Endometrial microvascular endothelial cells (primary cell): ENCODE results near the gene ARHGAP6. TPM values are rescaled to one million over a fixed set of nuclear protein-coding genes. Genes with fewer than 3 reads are reported as not detected.

Experiments used
- in situ Hi-C: cut with HindIII; loops from 2 replicates; pipeline ENCODE4 v1.10.0; 2017; ENCODE audit warnings: low sequenced_read_pairs, low pct_unique_long_range_greater_than_20kb; ENCODE audit errors: inconsistent ontology term
- total RNA-seq: library from RNA; depleted of rRNA; stranded (reverse); fragments of >200 nt; gene quantifications from one replicate; pipeline ENCODE4 v1.2.3, GENCODE V29; 2015; ENCODE audit errors: inconsistent ontology term

ARHGAP6 gene
- total RNA-seq, 1 donor from 2014 or later: 1.4 TPM

DNA sequence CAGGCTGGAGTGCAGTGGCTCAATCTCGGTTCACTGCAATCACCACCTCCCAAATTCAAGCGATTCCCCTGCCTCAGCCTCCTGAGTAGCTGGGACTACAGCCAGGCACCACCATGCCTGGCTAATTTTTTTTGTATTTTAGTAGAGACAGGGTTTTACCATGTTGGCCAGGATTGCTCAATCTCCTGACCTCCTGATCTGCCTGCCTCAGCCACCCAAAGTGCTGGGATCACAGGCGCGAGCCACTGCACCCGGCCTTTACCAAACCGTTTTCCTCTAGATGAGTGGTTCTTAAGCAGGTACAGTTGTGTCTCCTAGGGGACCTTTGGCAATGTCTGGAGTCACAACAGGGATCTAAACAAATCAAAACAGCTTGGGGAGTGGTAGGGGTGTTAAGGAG, 360.9 kb downstream of the ARHGAP6 start:
- in situ Hi-C loops: no loop called here

GRCh38 chrX:11298600-11298999, 367.1 kb downstream of the ARHGAP6 start:
- in situ Hi-C loops: no loop called here

- in situ Hi-C loops: no loop called here
Observed at GRCh38 chrX:11296051-11296450, 369.7 kb downstream of the ARHGAP6 start.

- in situ Hi-C loops: no loop called here
Observed at GRCh38 chrX:11293113-11293512, 372.6 kb downstream of the ARHGAP6 start, which contains the start of gene AMELX. Gene AMELX (plus strand): TSS chrX:11293413. CDS start chrX:11294789, 1,376 bp downstream.

GRCh38 chrX:11290416-11291102, 375.2 kb downstream of the ARHGAP6 start:
- in situ Hi-C loops: no loop called here

DNA sequence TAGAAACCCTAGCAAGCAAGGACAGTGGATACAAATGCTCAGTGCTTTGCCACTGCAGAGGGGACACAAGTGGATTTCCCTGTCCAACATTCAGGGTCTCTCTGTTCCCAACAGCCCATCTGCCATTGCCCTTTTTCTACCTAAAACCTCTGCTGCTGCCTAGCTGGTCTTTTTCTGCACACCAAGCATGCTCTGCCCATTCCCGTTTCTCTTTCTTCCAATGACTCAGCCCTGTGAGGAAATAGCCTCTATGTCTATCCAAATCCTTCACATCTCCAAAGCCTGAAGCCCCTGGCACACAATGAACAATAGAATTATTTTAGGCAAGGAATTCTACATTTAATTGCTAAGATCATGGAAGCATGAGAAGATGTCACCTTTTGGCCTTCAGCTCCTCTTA, 378.2 kb downstream of the ARHGAP6 start:
- in situ Hi-C loops: no loop called here

- in situ Hi-C loops: no loop called here
Observed at GRCh38 chrX:11285651-11286050, 380.1 kb downstream of the ARHGAP6 start.

DNA sequence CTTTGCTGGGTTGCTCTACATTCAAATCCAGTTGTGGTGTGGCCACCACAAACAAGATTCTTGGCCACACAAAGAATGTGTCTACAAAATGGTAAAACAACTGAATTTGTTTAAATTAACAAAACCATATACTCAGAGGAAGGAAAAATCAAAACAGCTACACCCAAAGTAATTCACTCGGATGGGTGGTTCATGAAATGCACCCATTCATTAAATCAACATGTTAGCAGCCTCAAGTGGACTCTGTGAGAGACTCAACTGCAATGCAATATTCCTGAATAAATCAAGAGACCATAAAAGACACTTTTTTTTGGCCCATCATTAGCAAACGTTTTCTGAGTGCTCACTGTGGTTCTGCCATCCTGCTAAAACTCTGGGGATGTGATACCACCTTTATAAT, 383.7 kb downstream of the ARHGAP6 start:
- in situ Hi-C loops: no loop called here

GRCh38 chrX:11273544-11273943, 392.2 kb downstream of the ARHGAP6 start:
- in situ Hi-C loops: no loop called here

- in situ Hi-C loops: no loop called here
Observed at GRCh38 chrX:11272863-11273262, 392.9 kb downstream of the ARHGAP6 start.

GRCh38 chrX:11272290-11272689, 393.4 kb downstream of the ARHGAP6 start:
- in situ Hi-C loops: no loop called here

GRCh38 chrX:11269996-11270395, 395.7 kb downstream of the ARHGAP6 start:
- in situ Hi-C loops: no loop called here

- in situ Hi-C loops: no loop called here
Observed at GRCh38 chrX:11269006-11269405, 396.7 kb downstream of the ARHGAP6 start.

DNA sequence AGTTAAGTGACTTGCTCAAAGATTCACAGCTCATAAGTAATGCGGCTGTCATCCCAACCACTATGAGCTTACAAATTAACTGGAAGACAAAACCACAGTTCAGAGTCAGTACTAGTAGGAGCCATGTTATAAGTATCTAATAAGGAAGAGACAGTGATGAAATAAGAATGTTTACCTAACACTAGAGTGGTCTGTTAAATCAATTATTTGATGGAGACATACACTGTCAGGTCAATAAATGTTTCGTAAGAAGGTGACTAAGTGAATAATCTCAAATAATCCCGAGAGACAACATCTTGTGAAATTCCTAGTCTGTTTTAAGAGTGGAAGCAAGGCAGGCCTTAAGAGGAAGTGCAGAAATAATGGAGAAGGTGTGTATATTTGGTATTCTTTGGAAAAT, 398.3 kb downstream of the ARHGAP6 start:
- in situ Hi-C loops: no loop called here

DNA sequence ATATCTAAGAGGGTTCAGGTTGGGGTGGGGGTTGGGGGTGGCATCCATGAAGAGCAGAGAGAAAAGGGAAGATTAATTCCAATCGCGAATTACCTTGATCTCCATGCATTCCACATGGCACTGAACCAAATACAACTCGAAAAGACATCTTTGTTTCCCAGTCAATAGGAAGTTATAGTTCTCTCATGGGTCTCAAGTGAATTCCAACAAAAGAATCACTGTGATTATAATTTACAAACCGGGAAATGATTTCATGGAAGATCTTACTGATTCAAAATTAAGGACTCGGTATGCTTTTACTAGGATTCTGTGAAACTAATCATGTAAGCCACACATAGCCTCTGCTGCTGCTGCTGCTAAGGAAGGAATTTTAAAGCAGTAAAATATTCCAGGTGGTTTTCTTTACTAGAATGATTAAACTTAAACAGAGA, 399.1 kb downstream of the ARHGAP6 start:
- in situ Hi-C loops: no loop called here

GRCh38 chrX:11265352-11265751, 400.4 kb downstream of the ARHGAP6 start:
- in situ Hi-C loops: no loop called here

DNA sequence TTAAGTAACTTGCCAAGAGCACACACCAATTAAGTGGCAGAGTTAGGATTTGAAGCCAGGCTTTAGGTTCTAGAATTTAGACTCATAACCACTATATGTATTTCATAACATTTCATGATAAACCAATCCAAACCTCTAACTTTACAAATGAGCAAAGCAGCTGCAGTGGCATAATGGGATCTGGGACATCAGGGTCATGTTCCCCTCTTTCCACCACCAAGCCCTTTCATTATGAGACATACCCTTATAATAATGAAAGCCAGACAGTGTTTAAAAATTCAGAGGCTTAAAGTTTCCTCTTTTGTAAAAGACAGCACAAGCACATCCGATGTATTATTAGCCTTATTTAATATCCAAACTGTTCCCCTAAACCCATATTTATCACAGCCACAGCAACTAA, 400.8 kb downstream of the ARHGAP6 start:
- in situ Hi-C loops: no loop called here

- in situ Hi-C loops: no loop called here
Observed at GRCh38 chrX:11261260-11261659, 404.5 kb downstream of the ARHGAP6 start.

GRCh38 chrX:11259437-11259836, 406.3 kb downstream of the ARHGAP6 start:
- in situ Hi-C loops: no loop called here

DNA sequence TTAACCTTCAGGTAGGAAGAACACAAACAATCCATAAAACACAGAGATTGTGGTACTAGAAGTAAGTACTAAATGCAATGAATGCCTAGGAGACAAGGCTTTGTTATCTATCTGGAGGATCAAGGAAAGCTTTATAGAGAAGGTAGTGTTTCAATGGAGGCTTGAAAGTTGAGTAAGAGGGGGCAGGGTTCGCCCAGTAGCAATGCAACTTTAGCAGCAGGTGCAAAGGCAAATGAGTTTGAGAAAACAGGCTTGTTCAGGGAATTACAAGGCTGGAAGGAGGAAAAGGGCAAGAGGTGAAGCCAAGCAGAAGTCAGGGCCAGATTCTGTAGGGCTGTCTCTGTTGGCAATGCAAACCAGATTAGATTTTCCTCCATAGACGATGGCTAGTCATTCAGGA, 408.0 kb downstream of the ARHGAP6 start:
- in situ Hi-C loops: no loop called here

GRCh38 chrX:11257290-11257689, 408.4 kb downstream of the ARHGAP6 start:
- in situ Hi-C loops: no loop called here
